PC-3 (cell line): ENCODE data around the gene GAB3.

ENCODE experiments used
- CTCF ChIP-seq: fragments of 300-600 bp; sonication (generic); conservative IDR thresholded peaks from 2 replicates; pipeline ENCODE4 v1.5.1; 2017; ENCODE audit warnings: antibody characterized with exemption, low read depth, mild to moderate bottlenecking, low read length
- EZH2 ChIP-seq: fragments of 300-600 bp; sonication (generic); IDR thresholded peaks from one replicate; pipeline ENCODE4 v1.6.1; 2017; ENCODE audit warnings: antibody characterized with exemption, mild to moderate bottlenecking, low read length; ENCODE audit not compliant: unreplicated experiment
- EZH2phosphoT487 ChIP-seq: fragments of 300-600 bp; sonication (generic); IDR thresholded peaks from 2 replicates; pipeline ENCODE4 v1.6.1; 2018; ENCODE audit warnings: mild to moderate bottlenecking, antibody characterized with exemption, low read length, borderline replicate concordance

DNA sequence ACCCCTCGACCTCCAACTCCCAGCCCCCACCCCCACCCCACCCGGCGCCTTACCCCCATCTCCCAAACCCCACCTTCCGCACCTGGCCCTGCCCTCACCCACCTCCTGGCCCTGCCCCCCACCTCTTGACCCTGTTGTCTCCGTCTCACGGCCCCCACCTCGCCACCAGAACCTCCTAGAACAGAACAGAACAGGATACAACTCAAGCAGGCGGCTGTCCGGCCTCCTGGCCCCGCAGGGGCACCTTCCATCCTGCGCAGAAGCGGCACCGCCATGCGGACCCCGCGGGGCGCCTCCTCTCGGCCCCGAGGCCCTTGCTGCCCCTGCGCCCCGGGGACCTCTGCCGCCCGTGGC, 97.9 kb downstream of the GAB3 start:
- no peak for TF ChIP-seq EZH2
- TF ChIP-seq CTCF = no peak
- TF ChIP-seq EZH2phosphoT487 = no peak
